Astrocyte of the cerebellum (primary cell): Measurements from ENCODE around the gene GOSR2.

Experiments
- DNase-seq: peaks from one replicate; pipeline ENCODE4 v3.0.0-alpha.2; 2011; ENCODE audit warnings: low read depth
- H3K4me3 ChIP-seq: 2 replicates; pipeline ENCODE4 v1.5.1; 2011; ENCODE audit warnings: mild to moderate bottlenecking, low read depth, low read length, moderate library complexity
- in situ Hi-C: cut with HindIII; loops from 2 replicates; pipeline ENCODE4 v1.10.0; 2017; ENCODE audit warnings: low sequenced_read_pairs
- TF ChIP-seq, protein P1 (sequence below): IDR thresholded peaks from 2 replicates; pipeline ENCODE4 v1.5.1; 2012; ENCODE audit warnings: low read length, low read depth, moderate library complexity, mild to moderate bottlenecking; ENCODE audit errors: missing control alignments

The GOSR2 gene

GRCh38 chr17:46898364-46898763 lies 24.6 kb upstream of the GOSR2 start:
- in situ Hi-C loops, result no loop called here
- TF ChIP-seq, protein P1, sequence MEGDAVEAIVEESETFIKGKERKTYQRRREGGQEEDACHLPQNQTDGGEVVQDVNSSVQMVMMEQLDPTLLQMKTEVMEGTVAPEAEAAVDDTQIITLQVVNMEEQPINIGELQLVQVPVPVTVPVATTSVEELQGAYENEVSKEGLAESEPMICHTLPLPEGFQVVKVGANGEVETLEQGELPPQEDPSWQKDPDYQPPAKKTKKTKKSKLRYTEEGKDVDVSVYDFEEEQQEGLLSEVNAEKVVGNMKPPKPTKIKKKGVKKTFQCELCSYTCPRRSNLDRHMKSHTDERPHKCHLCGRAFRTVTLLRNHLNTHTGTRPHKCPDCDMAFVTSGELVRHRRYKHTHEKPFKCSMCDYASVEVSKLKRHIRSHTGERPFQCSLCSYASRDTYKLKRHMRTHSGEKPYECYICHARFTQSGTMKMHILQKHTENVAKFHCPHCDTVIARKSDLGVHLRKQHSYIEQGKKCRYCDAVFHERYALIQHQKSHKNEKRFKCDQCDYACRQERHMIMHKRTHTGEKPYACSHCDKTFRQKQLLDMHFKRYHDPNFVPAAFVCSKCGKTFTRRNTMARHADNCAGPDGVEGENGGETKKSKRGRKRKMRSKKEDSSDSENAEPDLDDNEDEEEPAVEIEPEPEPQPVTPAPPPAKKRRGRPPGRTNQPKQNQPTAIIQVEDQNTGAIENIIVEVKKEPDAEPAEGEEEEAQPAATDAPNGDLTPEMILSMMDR, result no peak
- no peak overlapping the region for H3K4me3 ChIP-seq
- no peak for DNase-seq

DNA sequence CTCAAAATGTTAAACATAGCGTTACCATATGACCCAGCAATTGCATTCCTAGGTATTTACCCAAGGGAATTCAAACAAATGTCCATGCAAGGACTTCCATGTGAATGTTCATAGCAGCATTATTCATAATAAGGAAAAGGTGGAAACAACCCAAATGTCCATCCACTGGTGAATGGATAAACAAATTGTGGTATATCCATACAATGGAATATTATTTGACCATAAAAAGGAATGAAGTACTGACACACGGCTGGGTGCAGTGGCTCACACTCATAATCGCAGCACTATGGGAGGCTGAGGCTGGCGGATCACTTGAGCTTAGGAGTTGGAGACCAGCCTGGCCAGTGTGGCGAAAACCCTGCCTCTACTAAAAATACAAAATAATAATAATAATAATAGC lies 24.1 kb upstream of the GOSR2 start:
- DNase-seq, result no peak
- in situ Hi-C loops, result no loop called here

GRCh38 chr17:46901291-46901690 lies 21.7 kb upstream of the GOSR2 start:
- TF ChIP-seq, protein P1, result no peak
- in situ Hi-C loops, result no loop called here
- no peak overlapping the region for H3K4me3 ChIP-seq
- DNase-seq, result no peak

More for the DNA sequence above, 24.1 kb upstream of the GOSR2 start:
- TF ChIP-seq, protein P1, result no peak
- H3K4me3 ChIP-seq, result no peak overlapping the region

DNA sequence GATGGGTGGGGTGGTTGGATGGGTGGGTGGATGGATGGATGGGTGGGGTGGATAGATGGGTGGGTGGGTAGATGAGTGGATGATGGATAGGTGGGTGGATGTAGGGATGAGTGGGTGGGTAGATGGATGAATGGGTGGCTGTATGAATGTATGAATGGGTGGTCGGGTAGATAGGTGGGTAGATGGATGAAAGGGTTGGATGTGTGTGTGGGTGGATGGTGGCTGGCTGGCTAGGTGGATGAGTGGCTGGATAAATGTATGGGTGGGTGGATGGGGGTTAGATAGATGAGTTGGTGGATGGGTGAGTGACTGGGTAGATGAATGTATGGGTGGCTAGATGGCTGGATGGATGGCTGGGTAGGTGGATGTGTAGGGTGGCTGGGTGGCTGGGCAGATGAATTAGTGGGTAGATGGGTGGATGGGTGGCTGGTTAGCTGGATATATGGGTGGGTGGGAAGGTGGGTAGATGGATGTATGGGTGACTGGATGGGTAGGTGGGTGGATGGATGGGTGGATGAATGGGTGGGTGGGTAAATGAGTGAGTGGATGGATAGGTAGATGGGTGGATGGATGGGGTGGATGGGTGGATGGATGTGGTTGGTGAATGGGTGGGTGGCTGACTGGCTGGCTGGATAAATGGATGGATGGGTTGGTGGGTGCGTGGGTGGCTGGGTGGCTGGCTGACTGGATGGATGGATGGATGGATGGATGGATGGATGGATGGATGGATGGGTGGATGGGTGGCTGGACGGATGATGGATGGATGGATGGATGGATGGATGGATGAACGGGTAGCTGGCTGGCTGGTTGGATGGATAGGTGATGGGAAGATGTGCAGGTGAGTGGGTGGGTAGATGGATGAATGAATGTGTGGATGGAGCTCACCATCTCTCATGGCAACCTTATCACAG lies 18.9 kb upstream of the GOSR2 start:
- no peak overlapping the region for H3K4me3 ChIP-seq
- TF ChIP-seq, protein P1, result no peak
- in situ Hi-C loops, result no loop called here
- no peak for DNase-seq

DNA sequence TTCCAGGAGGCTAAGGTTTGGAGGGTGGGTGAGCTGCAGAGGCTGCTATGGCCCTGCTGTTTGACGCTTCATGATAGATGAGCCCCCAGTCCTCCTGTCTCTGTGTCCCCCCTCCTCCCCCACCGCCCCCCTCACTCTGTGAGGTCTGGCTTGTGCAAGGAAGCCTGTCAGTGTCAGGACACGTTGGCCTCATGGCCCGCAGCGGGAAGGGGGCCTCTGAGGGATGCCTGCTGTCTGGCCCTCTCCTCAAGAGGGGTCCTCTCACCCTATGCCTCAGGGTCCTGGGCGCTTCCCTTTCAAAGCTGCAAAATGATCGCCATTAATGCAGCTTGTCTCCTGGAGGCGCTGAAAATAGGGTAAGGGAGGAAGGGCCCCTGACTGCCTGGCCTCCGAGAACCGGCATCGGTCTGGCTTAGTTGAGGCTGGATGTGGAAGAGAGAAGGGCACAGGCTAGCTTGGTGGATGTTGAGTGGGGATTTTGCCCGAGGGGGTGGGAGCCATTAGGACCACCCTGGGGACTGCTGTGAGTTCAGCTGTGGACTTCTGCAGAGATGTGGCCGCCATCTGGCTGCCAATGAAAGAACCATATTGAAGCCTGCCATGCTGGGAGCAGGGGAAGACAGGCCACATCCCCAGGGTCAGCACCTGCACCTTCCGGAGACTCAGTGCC lies 14.8 kb upstream of the GOSR2 start:
- DNase-seq, result no peak
- no peak overlapping the region for H3K4me3 ChIP-seq
- TF ChIP-seq, protein P1, result no peak
- in situ Hi-C loops, result no loop called here

DNA sequence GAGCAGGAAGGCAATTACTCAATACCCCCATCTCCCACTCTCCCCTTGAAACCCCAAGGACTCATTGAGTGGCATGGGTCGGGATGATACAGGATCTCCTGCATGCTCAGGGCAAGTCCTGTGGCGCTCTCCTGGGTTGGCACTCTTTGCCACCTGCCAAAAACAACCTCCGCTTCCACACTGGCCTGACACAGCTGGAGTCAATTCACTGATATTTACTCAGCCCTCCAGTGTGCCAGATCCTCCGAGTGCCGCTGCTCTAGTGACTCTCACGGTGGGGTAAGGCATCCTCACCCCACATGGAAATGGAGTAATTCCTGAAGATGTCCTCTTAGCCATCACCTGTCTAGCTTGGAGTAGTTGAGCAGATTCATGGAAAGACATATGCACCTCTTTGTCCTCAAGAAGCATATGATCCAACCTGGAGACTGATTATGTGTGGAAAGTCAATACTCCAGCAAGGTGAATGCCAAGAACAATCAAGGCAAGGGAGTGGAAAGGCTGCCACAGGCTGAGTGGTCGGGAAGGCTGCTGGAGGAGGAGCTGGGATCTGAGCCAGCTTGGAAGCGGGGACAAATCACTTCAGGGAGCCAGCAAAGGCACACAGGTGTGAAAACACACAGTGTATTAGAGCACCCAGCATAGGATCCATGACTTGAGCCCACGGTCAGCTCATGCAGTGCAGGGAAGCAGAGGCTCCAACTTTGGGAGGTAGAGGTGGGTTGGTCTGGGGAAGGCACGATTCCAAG lies 12.6 kb upstream of the GOSR2 start:
- no peak for DNase-seq
- TF ChIP-seq, protein P1, result no peak
- H3K4me3 ChIP-seq, result no peak overlapping the region
- in situ Hi-C loops, result no loop called here
